GM18499 (cell line): ENCODE data around the gene FTH1.

ENCODE experiments used
- ATAC-seq: cut with Tn5 transposase; IDR thresholded peaks from one replicate; pipeline ENCODE4 v1.9.1; 2021; ENCODE audit warnings: moderate number of reproducible peaks; ENCODE audit not compliant: insufficient read depth, unreplicated experiment

FTH1 gene

DNA sequence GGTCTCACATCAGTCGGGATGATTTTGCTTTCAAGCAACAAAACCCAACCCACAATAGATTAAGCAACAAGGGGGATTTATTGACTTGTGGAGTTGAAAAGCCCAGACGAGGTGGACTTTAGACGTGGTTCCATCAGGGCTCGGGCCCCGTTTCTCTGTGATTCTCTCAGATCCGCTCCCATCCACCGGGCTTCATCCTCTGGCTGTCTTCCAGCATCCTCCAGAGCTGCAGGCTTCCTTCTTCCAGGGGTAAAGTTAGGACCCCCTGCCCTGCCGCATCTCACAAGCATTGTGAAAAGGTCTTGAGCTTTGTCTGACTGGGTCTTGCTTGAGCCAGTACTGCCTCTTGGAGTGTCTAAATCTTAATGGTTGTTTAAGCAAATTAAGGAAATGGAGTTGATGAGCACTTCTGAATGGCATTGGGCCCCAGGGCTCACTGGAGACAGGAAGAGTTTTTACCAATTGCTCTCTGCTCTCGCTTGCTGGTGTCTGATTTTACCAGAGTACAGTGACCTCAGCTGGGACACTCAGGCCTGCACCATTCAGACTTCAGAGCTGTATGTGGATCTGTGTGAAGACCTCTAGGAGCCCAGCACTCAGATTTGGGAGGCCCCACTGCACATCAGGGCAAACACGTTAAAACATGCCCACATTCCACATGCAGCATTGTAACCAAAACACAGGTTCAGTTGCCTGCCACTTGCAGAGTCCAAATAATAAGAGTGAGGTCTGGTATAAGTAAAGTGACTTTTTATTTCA lies 13.5 kb upstream of the FTH1 start:
- ATAC-seq = no peak

DNA sequence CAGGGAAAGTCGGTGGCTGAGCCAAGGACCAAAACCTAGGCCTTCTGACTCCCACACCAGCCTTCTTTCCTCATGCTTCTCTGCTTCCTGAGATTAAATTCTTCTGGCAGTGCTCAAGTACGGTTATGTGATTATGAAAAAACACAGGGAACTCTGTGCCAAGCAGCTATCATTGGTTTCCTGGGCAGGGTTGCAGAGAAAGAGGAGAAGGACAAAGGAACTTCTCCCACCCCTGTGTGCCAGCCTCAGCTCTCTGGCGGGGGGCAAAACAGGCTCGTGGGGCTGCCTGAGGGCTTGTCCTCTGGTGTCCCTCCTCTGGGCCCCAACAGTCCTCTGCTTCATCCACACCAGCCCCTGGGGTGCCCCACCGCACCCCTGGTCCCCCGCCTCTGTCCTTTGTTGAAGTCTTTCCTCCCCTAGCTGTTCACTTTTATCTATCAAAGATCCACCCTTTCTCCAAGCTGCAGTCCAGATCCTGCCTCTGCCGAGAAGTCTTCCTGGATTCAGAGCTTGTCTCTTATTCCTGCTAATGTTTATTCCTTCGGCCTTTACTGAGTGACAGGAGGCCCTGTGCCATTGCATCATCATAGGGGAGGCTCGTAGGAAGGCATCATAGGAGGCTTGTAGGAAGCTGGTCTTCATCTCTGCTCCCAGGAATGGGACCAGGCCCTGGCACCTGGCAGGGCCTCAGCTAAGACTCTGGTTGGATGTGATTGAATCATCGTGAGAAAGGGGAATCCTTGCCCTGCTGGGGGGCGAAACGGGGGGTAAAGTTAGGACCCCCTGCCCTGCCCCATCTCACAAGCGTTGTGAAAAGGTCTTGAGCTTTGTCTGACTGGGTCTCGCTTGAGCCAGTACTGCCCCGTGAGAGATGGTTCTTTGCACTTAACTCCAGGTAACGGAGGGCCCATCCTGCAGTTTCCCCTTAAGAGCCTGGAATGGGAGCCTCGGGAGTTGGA lies 11.5 kb upstream of the FTH1 start:
- ATAC-seq = no peak

DNA sequence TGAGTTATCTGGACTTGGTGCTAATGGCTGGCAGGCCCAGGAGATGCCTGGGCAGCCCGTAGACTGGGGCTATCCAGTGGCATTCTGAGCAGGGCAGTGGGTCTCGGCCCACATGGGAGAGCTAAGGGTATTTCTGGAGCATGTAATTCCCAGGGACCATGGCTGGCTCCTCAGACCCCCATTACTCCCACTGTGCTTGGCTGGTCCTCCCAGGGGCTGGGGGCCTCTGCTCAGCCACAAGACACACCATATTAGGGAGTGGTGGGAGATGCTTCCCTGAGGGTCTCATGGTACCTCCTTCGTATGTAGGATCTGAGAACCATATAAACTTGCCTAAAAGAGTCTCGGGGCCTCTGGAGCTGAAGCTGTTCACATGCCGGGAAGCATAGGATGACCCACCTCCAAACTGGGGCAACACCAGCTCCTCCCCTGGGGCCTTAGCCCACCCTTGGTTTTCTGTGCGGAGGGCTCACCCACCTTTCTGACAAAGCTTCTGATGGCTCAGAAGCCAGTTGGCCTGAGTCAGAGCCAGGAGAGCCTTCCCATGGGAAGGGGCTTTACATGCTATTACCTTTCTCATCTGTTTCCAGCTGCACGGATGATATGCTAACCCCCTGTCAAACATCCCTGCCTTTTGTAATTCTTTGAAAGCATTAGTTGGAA lies 9.5 kb upstream of the FTH1 start:
- ATAC-seq = no peak

DNA sequence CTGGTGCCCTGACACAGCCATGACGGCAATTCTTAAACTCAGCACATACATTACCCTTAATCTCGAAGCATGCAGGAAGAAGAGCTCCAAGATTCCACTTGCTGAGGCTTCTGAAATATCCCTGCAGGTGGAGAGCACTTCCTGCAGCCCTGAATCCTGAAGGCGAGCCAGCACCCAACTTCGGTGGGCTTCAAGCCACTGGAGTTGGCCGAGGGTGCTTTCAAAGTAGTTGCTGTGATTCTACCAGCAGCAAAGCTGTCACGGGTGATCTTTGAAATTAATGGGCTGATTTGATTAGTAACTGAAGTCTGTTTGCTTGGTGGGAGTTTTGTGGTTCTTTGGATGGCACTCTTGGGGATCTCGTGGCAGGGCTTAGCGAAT lies 9.0 kb upstream of the FTH1 start:
- no peak for ATAC-seq

DNA sequence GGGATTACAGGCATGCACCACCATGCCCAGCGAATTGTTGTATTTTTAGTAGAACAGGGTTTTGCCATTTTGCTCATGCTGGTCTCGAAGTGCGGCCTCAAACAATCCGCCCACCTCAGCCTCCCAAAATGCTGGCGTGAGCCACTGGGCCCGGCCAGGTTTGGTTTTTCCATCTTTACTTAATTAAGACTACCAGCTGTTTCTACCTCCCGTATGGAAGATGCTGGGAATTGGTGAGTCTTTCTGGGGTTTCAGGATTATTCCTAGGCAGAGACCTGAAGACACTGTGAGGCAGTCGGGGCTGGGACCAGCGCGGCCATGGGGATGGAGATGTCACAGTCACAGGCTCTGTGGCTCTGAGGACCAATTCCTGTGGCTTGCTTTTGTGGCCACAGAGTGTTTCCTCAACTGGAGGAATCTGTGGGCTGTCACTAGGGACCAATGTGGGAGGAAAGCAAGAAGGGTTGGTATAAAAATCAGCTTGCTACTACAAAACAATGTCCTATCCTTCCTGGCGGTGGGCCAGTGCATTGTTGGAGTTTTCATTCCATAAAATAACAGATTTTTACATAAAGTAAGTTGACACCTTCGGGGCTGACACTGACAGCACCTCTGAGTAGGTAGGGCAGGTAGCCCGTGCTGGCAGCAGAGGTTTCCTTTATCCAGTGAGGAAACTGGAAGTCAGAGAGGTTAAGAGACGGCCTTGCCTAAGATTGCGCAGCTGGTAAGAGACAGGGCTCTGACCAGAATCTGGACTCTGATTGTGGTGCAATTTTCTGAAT lies 8.4 kb upstream of the FTH1 start:
- ATAC-seq = no peak

DNA sequence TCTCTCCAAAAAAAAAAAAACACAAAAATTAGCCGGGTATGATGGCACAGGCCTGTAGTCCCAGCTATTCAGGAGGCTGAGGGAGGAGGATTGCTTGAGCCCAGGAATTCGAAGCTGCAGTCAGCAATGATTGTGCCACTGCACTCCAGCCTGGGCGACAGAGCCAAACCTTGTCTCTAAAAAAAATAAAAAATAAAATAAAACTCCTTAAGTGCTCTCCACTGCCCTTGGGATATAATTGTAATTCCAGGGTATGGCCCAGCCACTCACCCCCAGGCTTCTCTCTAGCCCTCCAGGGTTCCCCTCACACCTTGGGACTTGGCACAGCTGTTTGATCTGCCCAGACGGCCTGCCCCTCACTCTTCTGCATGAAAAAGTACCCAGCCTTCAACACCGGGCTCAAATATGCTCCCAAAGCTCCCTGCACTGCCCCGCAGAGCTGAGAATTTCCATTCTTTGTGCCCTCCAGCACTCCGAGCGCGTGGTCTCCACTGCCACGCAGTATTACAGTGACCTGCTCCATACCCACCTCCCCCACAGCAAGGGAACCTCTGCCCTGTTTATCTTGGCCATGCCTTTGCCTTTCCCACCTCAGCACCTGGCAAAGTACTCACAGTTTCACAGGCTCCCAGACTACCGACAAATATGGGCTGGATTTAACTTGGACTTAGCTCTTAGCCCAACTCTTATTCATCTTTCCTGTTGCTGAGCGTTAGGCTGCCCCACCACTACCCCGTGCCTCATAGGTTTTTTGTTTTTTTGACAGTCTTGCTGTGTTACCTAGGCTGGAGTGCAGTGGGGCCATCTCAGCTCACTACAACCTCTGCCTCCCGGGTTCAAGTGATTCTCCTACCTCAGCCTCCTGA lies 7.6 kb upstream of the FTH1 start:
- ATAC-seq = no peak

DNA sequence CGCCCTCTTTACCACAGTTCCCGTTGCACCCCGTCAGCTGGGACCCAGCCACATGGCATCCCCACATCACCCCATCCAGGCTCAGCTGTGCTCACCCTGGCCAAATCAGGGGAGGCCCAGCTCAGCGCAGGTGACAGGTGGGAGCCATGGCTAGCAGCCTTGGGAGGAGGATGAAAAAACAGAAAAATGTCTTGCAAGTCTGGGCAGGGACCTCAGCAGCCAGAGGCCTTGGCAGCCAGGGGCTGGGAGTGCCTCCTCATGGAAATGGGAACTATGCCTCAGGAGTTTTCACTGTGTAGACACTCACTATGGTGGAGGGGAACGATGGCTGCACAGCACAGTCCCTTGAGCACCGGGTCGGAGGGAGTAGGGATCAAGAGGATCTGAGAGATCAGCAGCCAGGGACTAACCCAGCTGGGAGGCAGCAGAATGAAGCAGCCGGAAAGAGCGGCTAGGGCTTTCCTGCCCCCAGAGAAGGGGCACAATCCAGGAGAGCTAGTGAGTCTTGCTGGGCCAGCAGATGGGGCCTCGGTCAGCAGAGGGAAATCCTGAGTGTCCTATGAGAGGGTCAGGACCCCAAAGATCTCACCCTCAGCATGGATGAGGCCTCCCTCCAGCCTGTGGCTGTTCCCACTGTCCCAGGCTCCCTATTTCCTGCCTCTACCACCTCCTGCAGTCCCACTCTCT lies 6.2 kb upstream of the FTH1 start:
- no peak for ATAC-seq

DNA sequence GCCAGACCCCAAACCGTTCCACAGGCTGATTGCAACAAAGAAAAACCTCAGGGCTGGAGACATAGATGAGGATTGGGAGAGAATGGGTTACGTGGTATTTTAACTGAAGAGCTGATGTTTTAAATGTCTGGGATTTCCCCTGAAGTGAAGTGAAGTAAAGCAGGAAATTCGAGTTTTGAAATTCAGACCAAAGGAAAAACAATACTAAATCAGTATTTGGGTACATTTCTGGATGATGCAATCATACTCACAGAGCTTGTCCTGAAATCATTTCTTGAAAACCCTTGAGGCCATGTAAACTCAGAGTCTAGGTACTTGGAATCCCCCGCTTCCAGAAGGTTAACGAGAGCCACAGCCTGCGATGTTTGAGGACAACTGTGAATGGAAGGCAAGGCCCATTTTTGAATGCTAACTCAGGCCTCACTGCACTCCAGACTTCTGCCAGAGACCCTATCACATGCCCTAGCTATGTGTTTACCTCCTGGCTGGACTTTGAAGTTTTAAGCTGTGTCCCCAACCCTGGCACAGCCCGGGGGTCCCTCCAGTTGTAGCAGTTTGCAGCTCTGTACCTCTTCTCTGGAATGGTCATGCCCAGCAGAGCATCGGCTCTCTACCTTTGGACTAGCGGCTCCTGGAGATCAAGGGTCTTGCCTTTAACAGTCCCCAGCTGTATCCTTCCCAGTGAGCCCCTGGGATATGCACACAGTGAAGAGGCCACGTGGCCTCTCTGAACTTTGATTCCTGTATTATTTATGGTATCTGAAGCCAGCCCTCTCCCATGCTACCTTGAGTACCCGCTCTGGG lies 5.4 kb upstream of the FTH1 start:
- ATAC-seq = no peak

DNA sequence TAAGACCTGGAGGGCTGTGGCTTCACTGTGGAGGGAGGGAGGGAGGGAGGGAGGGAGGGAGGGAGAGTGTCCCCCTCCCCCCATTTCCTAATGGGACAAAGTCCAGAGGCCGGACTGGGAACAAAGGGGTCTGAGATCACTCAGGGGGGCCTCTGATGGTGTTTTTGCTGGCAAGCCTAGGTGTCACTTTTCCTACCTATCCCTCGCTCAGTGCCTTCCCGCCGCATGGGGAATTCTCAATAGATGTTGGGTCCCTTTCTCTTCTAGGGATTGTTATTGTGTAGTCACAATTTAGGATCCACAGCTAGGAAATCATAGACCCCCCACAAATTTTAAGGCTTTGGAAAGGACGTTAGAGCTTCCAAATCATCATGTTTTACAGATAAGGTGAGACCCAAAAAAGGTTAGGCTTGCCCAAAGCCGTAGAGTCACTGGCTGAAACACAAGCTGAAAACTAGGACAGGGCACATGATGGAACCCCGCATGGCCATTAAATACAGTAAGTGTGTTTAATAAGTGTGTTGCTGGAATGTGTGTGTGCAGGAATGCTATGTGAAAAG lies 4.8 kb upstream of the FTH1 start:
- ATAC-seq = no peak

DNA sequence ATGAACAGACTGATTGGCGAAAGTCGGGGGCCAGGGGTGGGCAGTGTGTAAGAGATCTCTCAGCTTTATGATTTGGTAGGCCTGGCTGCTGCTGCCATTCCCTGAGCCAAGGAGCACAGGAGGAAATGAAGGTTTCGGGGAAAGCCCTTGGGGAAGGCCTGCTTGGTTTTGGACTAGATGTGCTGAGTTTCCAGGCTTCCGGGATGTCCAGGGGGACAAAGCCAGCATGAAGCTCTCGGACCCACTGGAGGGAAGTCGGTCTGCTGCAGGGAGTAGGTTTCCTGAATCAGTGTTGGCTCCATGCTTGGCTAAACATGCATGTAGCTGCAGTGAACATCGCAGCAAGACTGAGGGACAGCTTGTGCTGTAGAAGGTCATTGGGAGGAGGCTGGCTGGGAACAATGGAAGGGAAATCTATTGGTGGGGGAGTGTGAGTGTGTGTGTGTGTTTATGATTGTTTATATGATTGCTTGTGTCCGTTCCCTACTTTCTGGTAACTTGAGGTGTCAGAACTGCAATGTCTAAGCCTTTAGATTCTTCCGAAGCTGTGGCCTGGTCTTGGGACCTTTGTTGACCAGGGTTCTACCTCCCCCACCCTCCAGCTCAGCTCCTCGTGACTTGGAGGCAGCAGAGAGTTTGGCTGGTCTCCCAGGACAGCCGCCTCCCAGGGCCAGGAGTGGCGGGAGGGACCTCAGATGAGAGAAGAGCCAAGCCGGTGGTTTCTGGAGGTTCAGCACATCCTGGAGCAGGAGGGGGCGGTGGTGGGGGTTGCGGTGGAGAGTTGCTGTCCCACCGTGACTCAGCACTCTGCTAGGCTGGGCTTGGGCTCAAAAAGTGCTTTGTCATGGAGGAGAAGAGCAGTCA lies 4.0 kb upstream of the FTH1 start:
- no peak for ATAC-seq

DNA sequence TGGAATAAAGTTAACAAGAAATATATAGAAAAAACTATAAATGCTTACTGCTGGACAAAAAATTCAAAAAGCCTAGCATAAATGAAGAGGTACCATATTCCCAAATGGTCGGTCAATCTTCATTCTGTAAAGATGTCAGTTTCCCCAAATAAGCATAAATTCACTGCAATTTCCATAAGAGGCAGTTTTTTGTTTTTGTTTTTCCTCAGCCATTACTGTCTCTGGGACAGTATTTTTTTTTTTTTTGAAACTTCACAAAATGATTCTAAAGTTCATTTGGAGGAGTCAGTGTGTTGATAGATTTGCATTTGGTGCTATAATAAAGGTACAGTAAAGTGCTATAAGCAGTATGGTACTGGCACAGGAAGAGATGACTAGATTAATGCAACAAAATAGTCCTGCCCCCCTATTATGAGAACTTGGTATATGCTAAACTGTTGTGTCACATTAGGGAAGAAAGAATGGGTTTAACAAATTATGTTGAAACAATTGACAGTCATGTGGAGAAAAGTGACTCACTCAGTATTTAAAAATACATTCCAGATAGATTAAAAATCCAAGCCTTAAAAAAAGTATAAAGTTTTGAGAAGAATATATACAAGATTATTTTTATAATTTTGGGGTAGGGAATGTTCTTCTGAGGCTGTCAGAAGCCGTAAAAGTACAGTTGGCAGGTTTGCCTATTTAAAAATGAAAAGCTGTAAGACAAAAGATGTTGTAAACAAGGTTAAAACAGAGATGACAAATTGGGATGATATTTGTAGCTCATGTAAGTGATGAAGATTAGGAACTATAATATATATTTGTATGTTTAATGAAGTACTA lies 2.6 kb upstream of the FTH1 start:
- ATAC-seq = no peak

DNA sequence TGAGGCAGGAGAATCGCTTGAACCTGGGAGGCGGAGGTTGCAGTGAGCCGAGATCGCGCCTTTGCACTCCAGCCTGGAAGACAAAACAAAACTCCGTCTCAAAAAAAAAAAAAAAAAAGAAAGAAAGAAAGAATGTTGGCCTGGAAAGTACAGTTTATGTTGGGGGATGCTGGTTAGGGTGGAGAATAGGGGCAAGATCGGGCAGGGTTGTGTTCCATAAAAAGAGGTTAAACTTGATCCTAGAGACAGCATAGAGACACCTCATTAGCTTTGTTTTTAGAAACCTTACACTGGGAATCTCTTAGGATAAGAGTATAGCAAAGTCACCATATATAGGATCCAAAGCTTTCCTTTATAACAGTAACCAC lies 1.9 kb upstream of the FTH1 start:
- no peak for ATAC-seq

DNA sequence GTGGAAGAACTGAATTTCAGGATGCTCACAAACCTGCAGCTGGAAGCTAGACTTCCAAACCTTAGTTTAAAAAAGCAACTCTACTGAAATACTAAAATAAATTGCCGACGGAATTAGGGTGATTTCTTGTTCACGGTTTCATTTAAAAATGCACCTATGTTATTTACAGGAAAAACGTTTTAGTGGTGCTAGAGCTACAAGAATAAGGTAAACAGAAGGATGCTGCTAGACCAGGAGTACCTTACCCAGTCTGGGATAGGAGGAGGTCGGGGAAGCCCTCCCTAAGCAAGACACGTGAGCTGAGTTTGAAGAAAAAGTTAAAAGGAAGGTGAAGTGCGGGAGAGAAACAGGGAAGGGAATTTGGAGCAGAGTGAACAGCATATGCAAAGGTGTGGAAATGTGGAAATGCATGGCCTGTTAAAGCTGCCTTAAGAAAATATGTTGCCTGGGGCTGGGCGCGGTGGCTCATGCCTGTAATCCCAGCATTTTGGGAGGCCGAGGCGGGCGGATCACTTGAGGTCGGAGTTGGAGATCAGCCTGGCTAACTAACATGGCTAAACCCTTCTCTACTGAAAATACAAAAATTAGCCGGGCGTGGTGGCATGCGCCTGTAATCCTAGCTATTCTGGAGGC lies 1.4 kb upstream of the FTH1 start:
- no peak for ATAC-seq

DNA sequence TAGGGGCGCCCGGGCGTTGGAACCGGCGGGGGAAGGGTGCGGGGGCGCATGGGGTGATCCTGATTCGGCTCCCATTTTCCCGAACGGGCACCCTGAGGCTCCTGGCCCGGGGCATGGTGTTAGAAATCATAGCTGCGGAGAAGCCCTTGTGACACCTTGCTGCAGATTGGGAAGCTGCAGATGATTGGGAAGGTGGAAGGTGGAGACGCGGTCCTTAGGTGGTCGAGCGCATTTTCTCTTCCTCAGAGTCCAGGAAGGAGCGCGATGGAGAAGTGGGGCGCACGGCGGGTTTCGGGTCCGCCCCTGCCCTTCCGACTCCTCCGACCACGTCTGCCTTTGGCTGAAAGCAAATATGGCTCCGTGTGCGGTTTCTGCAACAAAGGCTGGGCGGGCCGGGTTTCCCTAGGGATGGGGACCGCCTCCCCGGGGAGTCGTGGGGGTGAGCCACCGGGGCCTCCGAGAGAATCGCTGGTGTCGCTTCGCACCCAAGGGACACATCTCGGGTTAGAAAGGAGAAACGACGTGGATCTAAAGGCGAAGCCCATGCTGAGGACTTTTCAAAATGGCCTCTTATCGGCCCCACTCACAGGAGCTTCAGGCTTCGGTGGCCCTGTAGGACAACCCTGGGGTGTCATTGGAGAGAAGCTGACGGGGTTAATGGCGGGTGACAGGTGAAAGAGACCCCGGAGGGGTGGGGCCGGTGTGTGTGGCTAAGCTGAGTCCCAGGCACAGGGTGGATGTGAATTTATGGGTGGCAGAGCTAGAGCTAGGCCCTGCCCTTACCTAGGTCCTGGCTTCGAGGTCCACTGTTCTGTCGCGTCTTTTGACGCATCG lies 707 bp upstream of the FTH1 start:
- no peak for ATAC-seq

DNA sequence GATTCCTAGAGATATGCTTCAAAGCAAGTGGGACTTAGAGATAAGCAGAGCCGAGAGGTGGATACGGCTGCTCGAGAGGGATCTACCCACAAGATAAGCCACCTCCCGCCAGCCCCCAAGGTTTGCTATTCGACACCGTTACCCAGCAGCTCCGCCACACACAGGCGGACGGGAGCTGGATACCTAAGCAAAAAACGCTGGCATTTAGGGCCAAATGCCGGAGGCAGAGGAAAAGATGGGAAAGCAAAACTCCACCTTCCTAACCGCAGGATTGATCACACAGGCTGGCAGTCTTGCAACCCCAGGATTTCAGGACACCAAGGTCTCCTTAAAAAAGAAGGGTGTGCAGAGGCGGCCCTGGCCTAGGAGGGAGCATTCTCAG lies 709 bp downstream of the FTH1 start:
- no peak for ATAC-seq
